ENCODE measurements around the gene MMS19.
"Not testable (repeated sequence)": the region's sequence is repeated elsewhere in the genome, so short reads cannot be mapped to it uniquely, and the experiment has no call there.

Gene MMS19

GRCh38 chr10:97459933-97460332 lies 38.3 kb downstream of the MMS19 start:
- DNase-seq: no peak

- no peak for DNase-seq
Measured at GRCh38 chr10:97459111-97459510, 39.1 kb downstream of the MMS19 start.

GRCh38 chr10:97456686-97457065 lies 41.5 kb downstream of the MMS19 start:
- DNase-seq: no peak

- no peak for DNase-seq
Measured at GRCh38 chr10:97456034-97456685, 42.1 kb downstream of the MMS19 start.

GRCh38 chr10:97454330-97455036 lies 43.7 kb downstream of the MMS19 start:
- no peak for DNase-seq

GRCh38 chr10:97452352-97452751 lies 45.9 kb downstream of the MMS19 start:
- DNase-seq: no peak

- no peak for DNase-seq
Measured at GRCh38 chr10:97451605-97452004, 46.6 kb downstream of the MMS19 start.

- no peak for DNase-seq
Measured at GRCh38 chr10:97450828-97451227, 47.4 kb downstream of the MMS19 start.

GRCh38 chr10:97445722-97446639 lies 52.2 kb downstream of the MMS19 start, which contains the start of the genes EXOSC1 and ZDHHC16:
TSS of gene EXOSC1 (minus strand) at chr10:97446006. CDS start at chr10:97445985, 21 bp downstream.
TSS of gene ZDHHC16 (plus strand) at chr10:97446175. CDS start at chr10:97451676, 5,501 bp downstream.
- peak; percentile 91 for DNase-seq

- DNase-seq: no peak
Measured at GRCh38 chr10:97445357-97445721, 52.9 kb downstream of the MMS19 start.

GRCh38 chr10:97444212-97444611 lies 54.0 kb downstream of the MMS19 start:
- peak; percentile 70 for DNase-seq

- no peak for DNase-seq
Measured at GRCh38 chr10:97442277-97442676, 55.9 kb downstream of the MMS19 start.

- no peak for DNase-seq
Measured at GRCh38 chr10:97435211-97435610, 63.0 kb downstream of the MMS19 start.

GRCh38 chr10:97434557-97434956 lies 63.7 kb downstream of the MMS19 start:
- no peak for DNase-seq

GRCh38 chr10:97434055-97434454 lies 64.2 kb downstream of the MMS19 start:
- DNase-seq: no peak

- peak; percentile 13 for DNase-seq
Measured at GRCh38 chr10:97428572-97428981, 69.6 kb downstream of the MMS19 start.

- DNase-seq: no peak
Measured at GRCh38 chr10:97427571-97428179, 70.5 kb downstream of the MMS19 start.

GRCh38 chr10:97426776-97427570 lies 71.2 kb downstream of the MMS19 start:
- DNase-seq: peak; percentile 19

GRCh38 chr10:97425964-97426775 lies 72.1 kb downstream of the MMS19 start, which contains the start of gene PGAM1:
TSS of gene PGAM1 (plus strand) at chr10:97426191. CDS start at chr10:97426308, 117 bp downstream.
- peak; percentile 91 for DNase-seq

GRCh38 chr10:97423757-97424098 lies 74.5 kb downstream of the MMS19 start:
- not testable (repeated sequence) for DNase-seq

- DNase-seq: no peak
Measured at GRCh38 chr10:97416565-97416964, 81.7 kb downstream of the MMS19 start.
